Measurements from ENCODE around the gene CDX2. TPM values are rescaled to one million over a fixed set of nuclear protein-coding genes. Genes with fewer than 3 reads are reported as not detected.
"Not testable (repeated sequence)": the region's sequence is repeated elsewhere in the genome, so short reads cannot be mapped to it uniquely, and the experiment has no call there.

CDX2 gene
- total and polyA plus RNA-seq, 2 experiments from 2014 or later, result not detected

DNA sequence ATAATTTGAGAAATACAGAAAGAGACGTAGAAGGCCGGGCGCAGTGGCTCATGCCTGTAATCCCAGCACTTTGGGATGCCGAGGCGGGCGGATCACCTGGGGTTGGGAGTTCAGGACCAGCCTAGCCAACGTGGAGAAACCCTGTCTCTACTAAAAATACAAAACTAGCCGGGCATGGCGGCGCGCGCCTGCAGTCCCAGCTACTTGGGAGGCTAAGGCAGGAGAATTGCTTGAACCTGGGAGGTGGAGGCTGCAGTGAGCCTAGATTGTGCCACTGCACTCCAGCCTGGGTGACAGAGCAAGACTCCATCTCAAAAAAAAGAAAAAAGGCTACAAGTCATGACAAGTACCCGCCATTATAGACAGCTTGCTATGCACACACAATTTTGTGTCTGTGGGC, 35.9 kb upstream of the CDX2 start:
- not testable (repeated sequence) for DNase-seq (ENCODE audit: low spot score); H3K4me3 ChIP-seq; H3K27me3 Mint-ChIP-seq (ENCODE audit: insufficient read depth, low read depth, poor library complexity); H3K36me3 Mint-ChIP-seq (ENCODE audit: low read depth); H2AFZ ChIP-seq; H3K9me2 ChIP-seq (ENCODE audit: insufficient read depth); ATAC-seq; H3K79me2 ChIP-seq (replicated peaks; ENCODE audit: insufficient read depth); H3F3A ChIP-seq (replicated peaks; ENCODE audit: low read depth); H3K4me2 ChIP-seq; H4K20me1 ChIP-seq (replicated peaks; ENCODE audit: insufficient read depth); H3K27ac Mint-ChIP-seq; H3K27ac ChIP-seq (ENCODE audit: low read depth); H3K36me3 ChIP-seq (ENCODE audit: insufficient read depth); H3K9me3 Mint-ChIP-seq; H3K4me3 Mint-ChIP-seq; H3K4me1 ChIP-seq (ENCODE audit: insufficient read depth); H3K27me3 ChIP-seq (ENCODE audit: insufficient read depth); H3K4me1 Mint-ChIP-seq

- peaks cover 8% of the 10 kb centered on the region for H3K4me1 Mint-ChIP-seq
- Histone ChIP-seq H3F3A (replicated peaks; ENCODE audit: low read depth) (no peaks in the 10 kb centered on the region; the same call in 1 of the 2 replicates), H3K4me2 (no peak overlapping the region), H3K79me2 (replicated peaks; ENCODE audit: insufficient read depth) (no peaks in the 10 kb centered on the region), H3K27me3 (ENCODE audit: insufficient read depth) (no peaks in the 10 kb centered on the region), H3K36me3 (ENCODE audit: insufficient read depth) (no peaks in the 10 kb centered on the region), H4K20me1 (replicated peaks; ENCODE audit: insufficient read depth) (no peaks in the 10 kb centered on the region), H2AFZ (no peak overlapping the region), H3K4me3 (no peak overlapping the region), H3K9me2 (ENCODE audit: insufficient read depth) (no peaks in the 10 kb centered on the region), H3K27ac (ENCODE audit: low read depth) (no peak overlapping the region), H3K4me1 (ENCODE audit: insufficient read depth) (no peaks in the 10 kb centered on the region; the same call in 1 of the 2 replicates)
- H3K27ac Mint-ChIP-seq, result no peak overlapping the region
- peaks cover 3% of the 10 kb centered on the region for H3K27me3 Mint-ChIP-seq (ENCODE audit: insufficient read depth, low read depth, poor library complexity)
- no peaks in the 10 kb centered on the region for H3K36me3 Mint-ChIP-seq (ENCODE audit: low read depth)
- ATAC-seq (no peak), DNase-seq (ENCODE audit: low spot score) (no peak)
- H3K4me3 Mint-ChIP-seq, result no peak overlapping the region
- no peaks in the 10 kb centered on the region for H3K9me3 Mint-ChIP-seq
- TF ChIP-seq STAT1 (IDR thresholded peaks at IDR 0.05; ENCODE audit: unreplicated experiment), result no peak
- TF ChIP-seq, protein P1, sequence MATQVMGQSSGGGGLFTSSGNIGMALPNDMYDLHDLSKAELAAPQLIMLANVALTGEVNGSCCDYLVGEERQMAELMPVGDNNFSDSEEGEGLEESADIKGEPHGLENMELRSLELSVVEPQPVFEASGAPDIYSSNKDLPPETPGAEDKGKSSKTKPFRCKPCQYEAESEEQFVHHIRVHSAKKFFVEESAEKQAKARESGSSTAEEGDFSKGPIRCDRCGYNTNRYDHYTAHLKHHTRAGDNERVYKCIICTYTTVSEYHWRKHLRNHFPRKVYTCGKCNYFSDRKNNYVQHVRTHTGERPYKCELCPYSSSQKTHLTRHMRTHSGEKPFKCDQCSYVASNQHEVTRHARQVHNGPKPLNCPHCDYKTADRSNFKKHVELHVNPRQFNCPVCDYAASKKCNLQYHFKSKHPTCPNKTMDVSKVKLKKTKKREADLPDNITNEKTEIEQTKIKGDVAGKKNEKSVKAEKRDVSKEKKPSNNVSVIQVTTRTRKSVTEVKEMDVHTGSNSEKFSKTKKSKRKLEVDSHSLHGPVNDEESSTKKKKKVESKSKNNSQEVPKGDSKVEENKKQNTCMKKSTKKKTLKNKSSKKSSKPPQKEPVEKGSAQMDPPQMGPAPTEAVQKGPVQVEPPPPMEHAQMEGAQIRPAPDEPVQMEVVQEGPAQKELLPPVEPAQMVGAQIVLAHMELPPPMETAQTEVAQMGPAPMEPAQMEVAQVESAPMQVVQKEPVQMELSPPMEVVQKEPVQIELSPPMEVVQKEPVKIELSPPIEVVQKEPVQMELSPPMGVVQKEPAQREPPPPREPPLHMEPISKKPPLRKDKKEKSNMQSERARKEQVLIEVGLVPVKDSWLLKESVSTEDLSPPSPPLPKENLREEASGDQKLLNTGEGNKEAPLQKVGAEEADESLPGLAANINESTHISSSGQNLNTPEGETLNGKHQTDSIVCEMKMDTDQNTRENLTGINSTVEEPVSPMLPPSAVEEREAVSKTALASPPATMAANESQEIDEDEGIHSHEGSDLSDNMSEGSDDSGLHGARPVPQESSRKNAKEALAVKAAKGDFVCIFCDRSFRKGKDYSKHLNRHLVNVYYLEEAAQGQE (IDR thresholded peaks at IDR 0.05; ENCODE audit: unreplicated experiment), result no peak
- no peak for TF ChIP-seq EZH2phosphoT487 (IDR thresholded peaks at IDR 0.05; ENCODE audit: unreplicated experiment)
- TF ChIP-seq, protein P2, sequence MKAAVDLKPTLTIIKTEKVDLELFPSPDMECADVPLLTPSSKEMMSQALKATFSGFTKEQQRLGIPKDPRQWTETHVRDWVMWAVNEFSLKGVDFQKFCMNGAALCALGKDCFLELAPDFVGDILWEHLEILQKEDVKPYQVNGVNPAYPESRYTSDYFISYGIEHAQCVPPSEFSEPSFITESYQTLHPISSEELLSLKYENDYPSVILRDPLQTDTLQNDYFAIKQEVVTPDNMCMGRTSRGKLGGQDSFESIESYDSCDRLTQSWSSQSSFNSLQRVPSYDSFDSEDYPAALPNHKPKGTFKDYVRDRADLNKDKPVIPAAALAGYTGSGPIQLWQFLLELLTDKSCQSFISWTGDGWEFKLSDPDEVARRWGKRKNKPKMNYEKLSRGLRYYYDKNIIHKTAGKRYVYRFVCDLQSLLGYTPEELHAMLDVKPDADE (IDR thresholded peaks at IDR 0.05), result no peak
- TF ChIP-seq CREB1 (CRISPR knock-in tag; IDR thresholded peaks at IDR 0.05; ENCODE audit: low read depth), result no peak
- TF ChIP-seq, protein P3, sequence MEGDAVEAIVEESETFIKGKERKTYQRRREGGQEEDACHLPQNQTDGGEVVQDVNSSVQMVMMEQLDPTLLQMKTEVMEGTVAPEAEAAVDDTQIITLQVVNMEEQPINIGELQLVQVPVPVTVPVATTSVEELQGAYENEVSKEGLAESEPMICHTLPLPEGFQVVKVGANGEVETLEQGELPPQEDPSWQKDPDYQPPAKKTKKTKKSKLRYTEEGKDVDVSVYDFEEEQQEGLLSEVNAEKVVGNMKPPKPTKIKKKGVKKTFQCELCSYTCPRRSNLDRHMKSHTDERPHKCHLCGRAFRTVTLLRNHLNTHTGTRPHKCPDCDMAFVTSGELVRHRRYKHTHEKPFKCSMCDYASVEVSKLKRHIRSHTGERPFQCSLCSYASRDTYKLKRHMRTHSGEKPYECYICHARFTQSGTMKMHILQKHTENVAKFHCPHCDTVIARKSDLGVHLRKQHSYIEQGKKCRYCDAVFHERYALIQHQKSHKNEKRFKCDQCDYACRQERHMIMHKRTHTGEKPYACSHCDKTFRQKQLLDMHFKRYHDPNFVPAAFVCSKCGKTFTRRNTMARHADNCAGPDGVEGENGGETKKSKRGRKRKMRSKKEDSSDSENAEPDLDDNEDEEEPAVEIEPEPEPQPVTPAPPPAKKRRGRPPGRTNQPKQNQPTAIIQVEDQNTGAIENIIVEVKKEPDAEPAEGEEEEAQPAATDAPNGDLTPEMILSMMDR (conservative IDR thresholded peaks at IDR 0.05; ENCODE audit: low read depth in 2 of 2), result no peak
- TF ChIP-seq POLR2AphosphoS5 (IDR thresholded peaks at IDR 0.05; ENCODE audit: low read depth), result no peak
- no peak for TF ChIP-seq JUNB (IDR thresholded peaks at IDR 0.05; ENCODE audit: unreplicated experiment)
Observed at GRCh38 chr13:28002886-28003698, 34.0 kb upstream of the CDX2 start.
